A549 (cell line): Measurements from ENCODE around the gene RPS21. TPM values are rescaled to one million over a fixed set of nuclear protein-coding genes. Genes with fewer than 3 reads are reported as not detected.

Experiments used
- ATAC-seq, 2 experiments: fragments of 200-7000 bp in 1 of 2; fragments of >200 bp in 1 of 2; cut with Nextera tagmentation in 1 of 2; cut with Tn5 transposase in 1 of 2; 3 replicates each; pipeline versions ENCODE4 v1.8.0 to v1.9.1; 2018 to 2020; ENCODE audit warnings: mild to moderate bottlenecking in 1 of 2, moderate library complexity in 1 of 2
- CTCF ChIA-PET: fragments of 300-600 bp; sonication (Branson Sonifier 250); formaldehyde crosslinking; extraction: SDS; loops from one replicate; lab custom pipeline; 2021; ENCODE audit warnings: antibody characterized with exemption, inconsistent platforms; lab: Yijun Ruan, JAX
- POLR2A ChIA-PET: fragments of 350-600 bp; formaldehyde crosslinking; extraction: SDS; loops from one replicate; lab custom pipeline; 2021; ENCODE audit warnings: antibody characterized with exemption, inconsistent platforms; lab: Yijun Ruan, JAX
- DNase-seq, 2 experiments: peaks; one replicate each; pipeline versions ENCODE4 v3.0.0 to v3.0.0-alpha.2; 2011 to 2016; ENCODE audit warnings: low read depth in 1 of 2, low spot score in 1 of 2
- FAIRE-seq: peaks from 2 replicates; lab custom pipeline; 2011; peaks lifted over from hg19 to GRCh38; lab: Jason Lieb, UNC
- H3K27ac ChIP-seq, 2 experiments: fragments of >200 bp; sonication (Bioruptor Twin); formaldehyde crosslinking; 3 replicates each; pipeline ENCODE4 v1.5.1; 2016 to 2017
- H3K4me1 ChIP-seq: fragments of >200 bp; sonication (Bioruptor Twin); formaldehyde crosslinking; 3 replicates; pipeline ENCODE4 v1.6.1; 2016
- H3K4me2 ChIP-seq: fragments of >200 bp; sonication (Bioruptor Twin); formaldehyde crosslinking; 3 replicates; pipeline ENCODE4 v1.6.1; 2016
- H3K4me3 ChIP-seq: fragments of >200 bp; sonication (Bioruptor Twin); formaldehyde crosslinking; 3 replicates; pipeline ENCODE4 v1.5.1; 2016
- H3K9me3 ChIP-seq: fragments of >200 bp; sonication (Bioruptor Twin); formaldehyde crosslinking; 3 replicates; pipeline ENCODE4 v1.6.1; 2016
- ATOH8 ChIP-seq: fragments of 250-450 bp; sonication (Bioruptor Pico); IDR thresholded peaks from 2 replicates; pipeline ENCODE4 v1.5.0; 2020; ENCODE audit warnings: low read depth, mild to moderate bottlenecking, moderate library complexity
- CBX2 ChIP-seq: fragments of 200-600 bp; sonication (generic); IDR thresholded peaks from 2 replicates; pipeline ENCODE4 v1.6.1; 2016; ENCODE audit warnings: low read depth, mild to moderate bottlenecking, borderline replicate concordance
- CBX8 ChIP-seq: fragments of 200-600 bp; sonication (generic); IDR thresholded peaks from 2 replicates; pipeline ENCODE4 v1.6.1; 2016
- CEBPB ChIP-seq, 2 experiments: fragments of >200 bp in 1 of 2; sonication (Bioruptor Twin) in 1 of 2; formaldehyde crosslinking in 1 of 2; IDR thresholded peaks; 2 replicates each; pipeline ENCODE4 v1.6.1; 2012 to 2016
- CHD4 ChIP-seq: fragments of 200-600 bp; sonication (generic); IDR thresholded peaks from 2 replicates; pipeline ENCODE4 v1.6.1; 2016; ENCODE audit warnings: antibody characterized with exemption, mild to moderate bottlenecking, borderline replicate concordance
- E2F6 ChIP-seq: IDR thresholded peaks from 2 replicates; pipeline ENCODE4 v1.6.1; 2012; ENCODE audit warnings: low read depth, borderline replicate concordance
- ESRRA ChIP-seq: fragments of 150-350 bp; IDR thresholded peaks from 2 replicates; pipeline ENCODE4 v1.6.1; 2014; ENCODE audit warnings: mild to moderate bottlenecking, low read length, borderline replicate concordance
- FOSB ChIP-seq: fragments of 250-450 bp; sonication (Bioruptor Pico); IDR thresholded peaks from 2 replicates; pipeline ENCODE4 v1.5.0; 2020; ENCODE audit warnings: mild to moderate bottlenecking, moderate library complexity
- FOSL2 ChIP-seq, 2 experiments: fragments of 450-650 bp in 1 of 2; fragments of >200 bp in 1 of 2; sonication (Bioruptor Twin) in 1 of 2; formaldehyde crosslinking; IDR thresholded peaks; 2 replicates each; pipeline versions ENCODE4 v1.5.0 to v1.6.1; 2016 to 2020; ENCODE audit warnings: mild to moderate bottlenecking in 1 of 2, moderate library complexity in 1 of 2
- FOXS1 ChIP-seq: fragments of 250-450 bp; sonication (Bioruptor Pico); IDR thresholded peaks from 2 replicates; pipeline ENCODE4 v1.5.0; 2020; ENCODE audit warnings: mild to moderate bottlenecking, moderate library complexity
- HOXB5 ChIP-seq: fragments of 250-450 bp; sonication (Bioruptor Pico); IDR thresholded peaks from 2 replicates; pipeline ENCODE4 v1.5.0; 2020; ENCODE audit warnings: mild to moderate bottlenecking, moderate library complexity
- JUNB ChIP-seq: fragments of >200 bp; sonication (Bioruptor Twin); formaldehyde crosslinking; IDR thresholded peaks from 2 replicates; pipeline ENCODE4 v1.6.1; 2016
- KDM5A ChIP-seq: fragments of 200-600 bp; sonication (generic); IDR thresholded peaks from 2 replicates; pipeline ENCODE4 v1.6.1; 2016; ENCODE audit warnings: antibody characterized with exemption, mild to moderate bottlenecking
- MAX ChIP-seq: IDR thresholded peaks from 2 replicates; pipeline ENCODE4 v1.6.1; 2012
- MAZ ChIP-seq: fragments of 150-350 bp; IDR thresholded peaks from 2 replicates; pipeline ENCODE4 v1.6.1; 2014; ENCODE audit warnings: antibody characterized with exemption, low read depth, low read length, borderline replicate concordance
- NFE2L2 ChIP-seq: fragments of 150-350 bp; conservative IDR thresholded peaks from 2 replicates; pipeline ENCODE4 v1.6.1; 2014; ENCODE audit warnings: low read length
- NR3C1 ChIP-seq: fragments of >200 bp; sonication (Bioruptor Twin); formaldehyde crosslinking; IDR thresholded peaks from 3 replicates; pipeline ENCODE4 v1.6.1; 2017
- PBX3 ChIP-seq: IDR thresholded peaks from 2 replicates; pipeline ENCODE4 v1.6.1; 2012
- PHF8 ChIP-seq: fragments of 200-600 bp; sonication (generic); IDR thresholded peaks from 2 replicates; pipeline ENCODE4 v1.6.1; 2016; ENCODE audit warnings: low read depth, mild to moderate bottlenecking, antibody characterized with exemption, moderate library complexity, borderline replicate concordance
- RARB ChIP-seq: fragments of 250-450 bp; sonication (Bioruptor Pico); IDR thresholded peaks from 2 replicates; pipeline ENCODE4 v1.8.0; 2021; ENCODE audit warnings: mild to moderate bottlenecking, moderate library complexity
- REST ChIP-seq: fragments of 200-600 bp; sonication (generic); IDR thresholded peaks from 2 replicates; pipeline ENCODE4 v1.6.1; 2016; ENCODE audit warnings: antibody characterized with exemption, mild to moderate bottlenecking, moderate library complexity
- RNF2 ChIP-seq: fragments of 200-600 bp; sonication (generic); IDR thresholded peaks from 2 replicates; pipeline ENCODE4 v1.6.1; 2016; ENCODE audit warnings: low read depth, mild to moderate bottlenecking, antibody characterized with exemption, moderate library complexity, borderline replicate concordance
- TFCP2L1 ChIP-seq: fragments of 250-450 bp; sonication (Bioruptor Pico); IDR thresholded peaks from 2 replicates; pipeline ENCODE4 v1.5.0; 2021; ENCODE audit warnings: mild to moderate bottlenecking
- ZC3H11A ChIP-seq: fragments of 450-650 bp; IDR thresholded peaks from 2 replicates; pipeline ENCODE4 v1.6.1; 2014; ENCODE audit warnings: antibody characterized with exemption, mild to moderate bottlenecking
- ZNF302 ChIP-seq: fragments of 250-450 bp; sonication (Bioruptor Pico); IDR thresholded peaks from 2 replicates; pipeline ENCODE4 v1.9.0; 2021; ENCODE audit warnings: inconsistent platforms, mild to moderate bottlenecking, moderate library complexity
- WGBS: methylation state at CpG from one replicate; pipeline ENCODE4 v1.1.6; 2017; ENCODE audit errors: missing lambda C conversion rate; 5-methylcytosine and 5-hydroxymethylcytosine counted together
- polyA plus RNA-seq, 4 experiments: library from polyadenylated mRNA; depleted of rRNA in 3 of 4; stranded (reverse); fragments of >200 nt; fragmentation: RNase III in 1 of 4; extraction: RNeasy Plus Mini Kit Qiagen cat#74134 plus additional on column Dnase treatment in 1 of 4; gene quantifications; 2 replicates in 3 of 4; 3 replicates in 1 of 4; pipeline ENCODE4 v1.2.3, GENCODE V29; 2011 to 2017

Gene RPS21
- polyA plus RNA-seq, 2 of the 4 experiments (the other 2 are of a cell fraction): 2,862 to 4,026 TPM

- FAIRE-seq: no peak
- ChIA-PET POLR2A (no interaction called here), CTCF (interaction anchor here (1.3 kb wide), 1 partner anchor 12 kb away, joined by 3 read pairs; no protein-coding TSS in a partner anchor)
- TF ChIP-seq ATOH8 (no peak), REST (no peak), ESRRA (no peak), ZNF302 (CRISPR knock-in tag) (no peak), HOXB5 (no peak), FOXS1 (CRISPR knock-in tag) (no peak), NR3C1 (no peak), CEBPB (IDR thresholded peaks at IDR 0.05) (no peak)
- Histone ChIP-seq H3K4me3 (no peak overlapping the region), H3K9me3 (no peaks in the 10 kb centered on the region), H3K27ac (no peak overlapping the region), H3K4me2 (no peak overlapping the region), H3K4me1 (no peaks in the 10 kb centered on the region)
- 60% methylated on average over 6 of the region's 6 CpGs for WGBS
- no peak for ATAC-seq
- DNase-seq: no peak
Measured at GRCh38 chr20:62421716-62421990, 34.8 kb downstream of the RPS21 start.

- ATAC-seq (no peak), DNase-seq (no peak), FAIRE-seq (no peak)
- Histone ChIP-seq H3K4me2 (no peak overlapping the region), H3K9me3 (no peaks in the 10 kb centered on the region), H3K27ac (no peak overlapping the region), H3K4me1 (no peaks in the 10 kb centered on the region), H3K4me3 (no peak overlapping the region)
- ChIA-PET POLR2A (no interaction called here), CTCF (interaction anchor here (1.2 to 5.2 kb wide), 5 partner anchors 13 to 194 kb away, joined by 3 to 31 read pairs (median 4); no protein-coding TSS in a partner anchor)
- 52% methylated on average over 14 of the region's 20 CpGs for WGBS
- TF ChIP-seq FOSB (CRISPR knock-in tag) (no peak), MAZ (no peak), CEBPB (IDR thresholded peaks at IDR 0.05) (no peak), PBX3 (no peak), RARB (CRISPR knock-in tag) (no peak), RNF2 (no peak)
Measured at GRCh38 chr20:62422636-62423325, 35.9 kb downstream of the RPS21 start.

- Histone ChIP-seq H3K4me1 (no peaks in the 10 kb centered on the region), H3K27ac (no peak overlapping the region), H3K4me3 (no peak overlapping the region), H3K9me3 (no peaks in the 10 kb centered on the region)
- no peak for DNase-seq
- TF ChIP-seq NR3C1 (no peak), KDM5A (no peak), MAX (no peak), HOXB5 (no peak), JUNB (no peak), CEBPB (IDR thresholded peaks at IDR 0.05) (no peak), NFE2L2 (no peak), PHF8 (no peak), CHD4 (no peak), RARB (CRISPR knock-in tag) (no peak), FOSL2 (IDR thresholded peaks at IDR 0.05) (no peak), FOSL2 (CRISPR knock-in tag; IDR thresholded peaks at IDR 0.05) (no peak), ZC3H11A (no peak), MAZ (no peak), E2F6 (no peak), CBX2 (no peak), CBX8 (no peak), TFCP2L1 (CRISPR knock-in tag) (no peak)
- TF ChIP-seq, all 56 proteins: peak for 0
- WGBS: 80% methylated on average over 1 of the region's 10 CpGs
- peak in 1 of 2 experiments; percentile 18; a peak in 2 of 6 replicates for ATAC-seq
- FAIRE-seq: no peak
- CTCF ChIA-PET: interaction anchor here (1.2 to 5.2 kb wide), 5 partner anchors 13 to 194 kb away, joined by 3 to 31 read pairs (median 4); no protein-coding TSS in a partner anchor
- no peak overlapping the region for H3K4me2 ChIP-seq
- POLR2A ChIA-PET: no interaction called here
Measured at GRCh38 chr20:62423326-62423706, 36.4 kb downstream of the RPS21 start.
